Prostate gland (tissue), 2 donors: Measurements from ENCODE around the gene SLC35A1. TPM values are rescaled to one million over a fixed set of nuclear protein-coding genes. Genes with fewer than 3 reads are reported as not detected.

Source experiments
- DNase-seq: peaks from one replicate; pipeline ENCODE4 v3.0.0-alpha.2; 2019; ENCODE audit warnings: low spot score
- H3K27ac ChIP-seq, 2 donors: fragments of 200-600 bp; sonication (generic); 2 replicates each; pipeline ENCODE4 v1.5.1; 2017 to 2019
- H3K27me3 ChIP-seq: fragments of 200-600 bp; sonication (generic); replicated peaks from 2 replicates; pipeline ENCODE4 v1.5.1; 2019; ENCODE audit not compliant: insufficient read depth
- H3K36me3 ChIP-seq, 2 donors: fragments of 200-600 bp; sonication (generic); 1 replicate in 1 of 2; 2 replicates in 1 of 2; pipeline versions ENCODE4 v1.5.1 to v1.8.1; 2017 to 2019
- H3K4me1 ChIP-seq: fragments of 200-600 bp; sonication (generic); replicated peaks from 2 replicates; pipeline ENCODE4 v1.5.1; 2019
- H3K4me3 ChIP-seq, 2 donors: fragments of 200-600 bp; sonication (generic); 2 replicates each; pipeline ENCODE4 v1.5.1; 2017 to 2019
- H3K9me3 ChIP-seq: fragments of 200-600 bp; sonication (generic); 2 replicates; pipeline ENCODE4 v1.5.1; 2017
- CTCF ChIP-seq, 4 experiments: fragments of 200-600 bp in 2 of 4; fragments of 450-650 bp in 2 of 4; sonication (generic) in 2 of 4; IDR thresholded peaks; 1 replicate in 3 of 4; 2 replicates in 1 of 4; pipeline ENCODE4 v1.5.1; 2016 to 2019; ENCODE audit warnings: antibody characterized with exemption in 4 of 4, mild to moderate bottlenecking in 2 of 4, moderate library complexity in 2 of 4
- POLR2A ChIP-seq: fragments of 450-650 bp; IDR thresholded peaks from one replicate; pipeline ENCODE4 v1.6.1; 2016; ENCODE audit warnings: antibody characterized with exemption, mild to moderate bottlenecking
- POLR2AphosphoS5 ChIP-seq: sonication (generic); formaldehyde crosslinking; IDR thresholded peaks from one replicate; pipeline ENCODE4 v1.6.1; 2017; ENCODE audit warnings: antibody characterized with exemption
- WGBS: methylation state at CpG from one replicate; pipeline ENCODE4 v1.1.5; 2018; 5-methylcytosine and 5-hydroxymethylcytosine counted together
- intact Hi-C: fragments of 100-400 bp; cut with DNase I; formaldehyde crosslinking; loops from one replicate; pipeline ENCODE4 v1.14.2; 2022
- total RNA-seq, 2 donors: library from RNA; depleted of rRNA; stranded (reverse); fragments of >200 nt; gene quantifications; one replicate each; pipeline ENCODE4 v1.1.0, GENCODE V29; 2016

Gene SLC35A1
- total RNA-seq, 2 donors from 2014 or later: 21.4 to 57.1 TPM

- DNase-seq: no peak
- TF ChIP-seq POLR2AphosphoS5 (no peak), CTCF (IDR thresholded peaks at IDR 0.05) (no peak), POLR2A (no peak)
- Histone ChIP-seq H3K4me1 (no peaks in the 10 kb centered on the region), H3K27me3 (no peaks in the 10 kb centered on the region), H3K27ac (no peak overlapping the region), H3K36me3 (no peaks in the 10 kb centered on the region), H3K4me3 (no peak overlapping the region), H3K9me3 (no peaks in the 10 kb centered on the region)
- 86% methylated on average over 1 of the region's 1 CpG for WGBS
- intact Hi-C loops: no loop called here
Observed at GRCh38 chr6:87544474-87544735, 71.6 kb downstream of the SLC35A1 start.

- no peak for DNase-seq
- Histone ChIP-seq H3K4me1 (no peaks in the 10 kb centered on the region), H3K36me3 (no peaks in the 10 kb centered on the region), H3K9me3 (no peaks in the 10 kb centered on the region), H3K27me3 (no peaks in the 10 kb centered on the region), H3K4me3 (no peak overlapping the region), H3K27ac (no peak overlapping the region)
- WGBS: 81% methylated on average over 2 of the region's 2 CpGs
- TF ChIP-seq POLR2A (no peak), CTCF (IDR thresholded peaks at IDR 0.05) (no peak)
- intact Hi-C loops: no loop called here
Observed at GRCh38 chr6:87551799-87552198, 79.0 kb downstream of the SLC35A1 start.

- Histone ChIP-seq H3K4me1 (no peaks in the 10 kb centered on the region), H3K4me3 (no peak overlapping the region), H3K27me3 (no peaks in the 10 kb centered on the region), H3K9me3 (no peaks in the 10 kb centered on the region), H3K27ac (no peak overlapping the region), H3K36me3 (no peaks in the 10 kb centered on the region)
- intact Hi-C loops: no loop called here
- no peak for TF ChIP-seq POLR2A
- no peak for TF ChIP-seq CTCF (IDR thresholded peaks at IDR 0.05)
- TF ChIP-seq POLR2AphosphoS5: no peak
- WGBS: 76% methylated on average over 4 of the region's 4 CpGs
- no peak for DNase-seq
Observed at GRCh38 chr6:87553159-87553765, 80.5 kb downstream of the SLC35A1 start.

- TF ChIP-seq CTCF (IDR thresholded peaks at IDR 0.05) (no peak), POLR2AphosphoS5 (no peak), POLR2A (no peak)
- H3K4me3 ChIP-seq: no peak overlapping the region
- no peaks in the 10 kb centered on the region for H3K4me1 ChIP-seq
- no peak for DNase-seq
- no peaks in the 10 kb centered on the region for H3K27me3 ChIP-seq
- intact Hi-C loops: no loop called here
- no peak overlapping the region for H3K27ac ChIP-seq
- H3K36me3 ChIP-seq: no peaks in the 10 kb centered on the region
- no peaks in the 10 kb centered on the region for H3K9me3 ChIP-seq
Observed at GRCh38 chr6:87555506-87555905, 82.7 kb downstream of the SLC35A1 start.

GRCh38 chr6:87558446-87558845 is 85.7 kb downstream of the SLC35A1 start:
- TF ChIP-seq POLR2AphosphoS5: no peak
- TF ChIP-seq CTCF (IDR thresholded peaks at IDR 0.05): no peak
- DNase-seq: no peak
- no peaks in the 10 kb centered on the region for H3K4me1 ChIP-seq
- H3K27me3 ChIP-seq: no peaks in the 10 kb centered on the region
- no peak overlapping the region for H3K27ac ChIP-seq
- no peaks in the 10 kb centered on the region for H3K36me3 ChIP-seq
- intact Hi-C loops: no loop called here
- no peaks in the 10 kb centered on the region for H3K9me3 ChIP-seq
- no peak overlapping the region for H3K4me3 ChIP-seq
